Measurements from ENCODE around the gene MCOLN3.

GRCh38 chr1:84988588-84988987 lies 59.7 kb downstream of the MCOLN3 start:
- TF ChIP-seq CTCF (IDR thresholded peaks at IDR 0.05; ENCODE audit: low read depth, low read length), result no peak
- TF ChIP-seq EZH2phosphoT487 (IDR thresholded peaks at IDR 0.05; ENCODE audit: low read depth), result no peak

All from OCI-LY3 (cell line).